DOHH2 (cell line): ENCODE measurements around the gene PGAP2.
"Not testable (repeated sequence)": the region's sequence is repeated elsewhere in the genome, so short reads cannot be mapped to it uniquely, and the experiment has no call there.

Experiments
- H3F3A ChIP-seq: fragments of 200-600 bp; sonication (generic), shearing (Covaris generic); 2 replicates; pipeline ENCODE4 v1.6.0; 2016; ENCODE audit warnings: antibody characterized with exemption, mild to moderate bottlenecking; ENCODE audit not compliant: control insufficient read depth, insufficient read depth
- H3K27ac ChIP-seq: fragments of 200-600 bp; sonication (generic); 2 replicates; pipeline ENCODE4 v1.5.1; 2014; ENCODE audit warnings: low read depth, mild to moderate bottlenecking, low read length, moderate library complexity
- H3K27me3 ChIP-seq: fragments of 200-600 bp; sonication (generic); 2 replicates; pipeline ENCODE4 v1.6.1; 2014; ENCODE audit warnings: mild to moderate bottlenecking, low read length, mixed read lengths; ENCODE audit not compliant: control insufficient read depth
- H3K36me3 ChIP-seq: fragments of 200-600 bp; sonication (generic); 2 replicates; pipeline ENCODE4 v1.6.1; 2014; ENCODE audit warnings: mild to moderate bottlenecking, low read length, moderate library complexity, mixed read lengths; ENCODE audit not compliant: control insufficient read depth
- H3K4me1 ChIP-seq: fragments of 200-600 bp; sonication (generic); 2 replicates; pipeline ENCODE4 v1.6.1; 2014; ENCODE audit warnings: mild to moderate bottlenecking, low read length, mixed read lengths; ENCODE audit not compliant: control insufficient read depth
- H3K4me2 ChIP-seq: fragments of 200-600 bp; sonication (generic); 2 replicates; pipeline ENCODE4 v1.6.0; 2014; ENCODE audit warnings: mild to moderate bottlenecking, low read length, moderate library complexity
- H3K4me3 ChIP-seq: fragments of 200-600 bp; sonication (generic); 2 replicates; pipeline ENCODE4 v1.5.1; 2014; ENCODE audit warnings: mild to moderate bottlenecking, low read length, mixed read lengths
- H3K79me2 ChIP-seq: fragments of 200-600 bp; sonication (generic); 2 replicates; pipeline ENCODE4 v1.6.1; 2014; ENCODE audit warnings: mild to moderate bottlenecking, low read length, mixed read lengths; ENCODE audit not compliant: control insufficient read depth
- H3K9me2 ChIP-seq: fragments of 200-600 bp; sonication (generic); replicated peaks from 2 replicates; pipeline ENCODE4 v1.6.1; 2014; ENCODE audit warnings: mild to moderate bottlenecking, low read length, mixed read lengths; ENCODE audit not compliant: control insufficient read depth
- H3K9me3 ChIP-seq: fragments of 200-600 bp; sonication (generic); 2 replicates; pipeline ENCODE4 v1.6.1; 2014; ENCODE audit warnings: antibody characterized with exemption, low read length, mixed read lengths; ENCODE audit not compliant: control insufficient read depth, insufficient read depth
- H4K20me1 ChIP-seq: fragments of 200-600 bp; sonication (generic); 2 replicates; pipeline ENCODE4 v1.6.0; 2014; ENCODE audit warnings: low read depth, mild to moderate bottlenecking, antibody characterized with exemption, low read length, moderate library complexity; ENCODE audit not compliant: control insufficient read depth, insufficient read depth
- EZH2phosphoT487 ChIP-seq: fragments of 200-600 bp; sonication (generic); IDR thresholded peaks from 2 replicates; pipeline ENCODE4 v1.6.1; 2017; ENCODE audit warnings: borderline replicate concordance, mild to moderate bottlenecking, antibody characterized with exemption, low read length, moderate library complexity, mixed read lengths
- TF ChIP-seq, protein P1 (sequence below): fragments of 200-600 bp; sonication (generic); IDR thresholded peaks from one replicate; pipeline ENCODE4 v1.5.1; 2014; ENCODE audit warnings: antibody characterized with exemption, mild to moderate bottlenecking, low read depth, low read length; ENCODE audit not compliant: poor library complexity, severe bottlenecking

Gene PGAP2

GRCh38 chr11:3807909-3808860 is at the start of gene PGAP2:
Gene PGAP2, plus strand, starts transcription at chr11:3808560. Its CDS starts 2,700 bp downstream, at chr11:3811260.
- H3K9me2 ChIP-seq: no peaks in the 10 kb centered on the region
- H3K79me2 ChIP-seq: no peaks in the 10 kb centered on the region
- H3F3A ChIP-seq: 0 out of 2 replicates have a peak, but pooled peaks cover 3% of the 10 kb centered on the region
- TF ChIP-seq EZH2phosphoT487: no peak
- TF ChIP-seq, protein P1, sequence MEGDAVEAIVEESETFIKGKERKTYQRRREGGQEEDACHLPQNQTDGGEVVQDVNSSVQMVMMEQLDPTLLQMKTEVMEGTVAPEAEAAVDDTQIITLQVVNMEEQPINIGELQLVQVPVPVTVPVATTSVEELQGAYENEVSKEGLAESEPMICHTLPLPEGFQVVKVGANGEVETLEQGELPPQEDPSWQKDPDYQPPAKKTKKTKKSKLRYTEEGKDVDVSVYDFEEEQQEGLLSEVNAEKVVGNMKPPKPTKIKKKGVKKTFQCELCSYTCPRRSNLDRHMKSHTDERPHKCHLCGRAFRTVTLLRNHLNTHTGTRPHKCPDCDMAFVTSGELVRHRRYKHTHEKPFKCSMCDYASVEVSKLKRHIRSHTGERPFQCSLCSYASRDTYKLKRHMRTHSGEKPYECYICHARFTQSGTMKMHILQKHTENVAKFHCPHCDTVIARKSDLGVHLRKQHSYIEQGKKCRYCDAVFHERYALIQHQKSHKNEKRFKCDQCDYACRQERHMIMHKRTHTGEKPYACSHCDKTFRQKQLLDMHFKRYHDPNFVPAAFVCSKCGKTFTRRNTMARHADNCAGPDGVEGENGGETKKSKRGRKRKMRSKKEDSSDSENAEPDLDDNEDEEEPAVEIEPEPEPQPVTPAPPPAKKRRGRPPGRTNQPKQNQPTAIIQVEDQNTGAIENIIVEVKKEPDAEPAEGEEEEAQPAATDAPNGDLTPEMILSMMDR: peak; percentile 87
- no peaks in the 10 kb centered on the region for H4K20me1 ChIP-seq
- H3K36me3 ChIP-seq: no peaks in the 10 kb centered on the region
- no peaks in the 10 kb centered on the region for H3K9me3 ChIP-seq
- H3K4me2 ChIP-seq: peak within 1 kb of the TSS; percentile 76
- no peaks in the 10 kb centered on the region for H3K27me3 ChIP-seq
- H3K4me1 ChIP-seq: peaks cover 14% of the 10 kb centered on the region
- 0 out of 2 replicates have a peak within 1 kb of the TSS, but pooled peaks have one; percentile 7 for H3K27ac ChIP-seq
- H3K4me3 ChIP-seq: peak within 1 kb of the TSS; percentile 79

DNA sequence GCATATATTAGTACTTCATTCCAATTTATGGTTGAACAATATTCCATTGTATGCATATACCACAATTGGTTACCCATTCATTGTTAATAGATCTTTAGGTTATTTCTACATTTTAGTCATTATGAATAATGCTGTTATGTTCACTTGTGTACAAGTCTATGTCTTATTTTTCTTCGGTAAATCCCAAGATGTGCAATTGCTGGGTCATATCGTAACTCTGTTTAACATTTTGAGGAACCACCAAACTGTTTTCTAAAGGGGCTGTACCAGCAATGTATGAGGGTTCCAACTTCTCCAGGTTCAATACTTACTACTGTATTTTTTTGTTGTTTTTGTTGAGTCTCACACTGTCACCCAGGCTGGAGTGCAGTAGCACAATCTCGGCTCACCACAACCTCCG is 44.1 kb upstream of the PGAP2 start:
- no peaks in the 10 kb centered on the region for H3K4me1 ChIP-seq
- no peak for TF ChIP-seq EZH2phosphoT487
- TF ChIP-seq, protein P1: no peak

DNA sequence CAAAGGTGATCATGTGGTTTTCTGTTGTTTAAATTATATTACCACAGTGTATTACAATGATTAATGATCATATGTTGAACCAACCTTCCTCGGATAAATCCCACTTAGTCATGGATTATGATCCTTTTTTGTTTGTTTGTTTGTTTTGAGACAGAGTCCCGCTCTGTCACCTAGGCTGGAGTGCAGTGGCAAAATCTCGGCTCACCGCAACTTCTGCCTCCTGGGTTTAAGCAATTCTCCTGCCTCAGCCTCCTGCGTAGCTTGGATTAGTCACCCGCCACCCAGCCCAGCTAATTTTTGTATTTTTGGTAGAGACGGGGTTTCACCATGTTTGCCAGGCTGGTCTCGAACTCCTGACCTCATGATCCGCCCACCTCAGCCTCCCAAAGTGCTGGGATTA is 41.5 kb upstream of the PGAP2 start:
- H3F3A ChIP-seq, H3K4me1 ChIP-seq, H3K9me3 ChIP-seq, H3K4me3 ChIP-seq, H3K9me2 ChIP-seq, H3K27me3 ChIP-seq, H3K79me2 ChIP-seq, H3K27ac ChIP-seq, H4K20me1 ChIP-seq, H3K4me2 ChIP-seq: not testable (repeated sequence)
- peaks cover 99% of the 10 kb centered on the region for H3K36me3 ChIP-seq

More for the DNA sequence above, 44.1 kb upstream of the PGAP2 start:
- Histone ChIP-seq H3K4me3 (no peak overlapping the region), H3F3A (0 out of 2 replicates have a peak, but pooled peaks cover 5% of the 10 kb centered on the region), H3K9me2 (no peaks in the 10 kb centered on the region), H3K36me3 (peaks cover 97% of the 10 kb centered on the region), H3K9me3 (no peaks in the 10 kb centered on the region), H3K79me2 (no peaks in the 10 kb centered on the region), H3K4me2 (no peak overlapping the region), H3K27ac (no peak overlapping the region), H4K20me1 (no peaks in the 10 kb centered on the region), H3K27me3 (no peaks in the 10 kb centered on the region)

GRCh38 chr11:3767536-3767935 is 40.8 kb upstream of the PGAP2 start:
- no peak overlapping the region for H3K27ac ChIP-seq
- H3K9me3 ChIP-seq: no peaks in the 10 kb centered on the region
- 0 out of 2 replicates have a peak, but pooled peaks cover 3% of the 10 kb centered on the region for H3K79me2 ChIP-seq
- no peaks in the 10 kb centered on the region for H4K20me1 ChIP-seq
- H3K4me3 ChIP-seq: no peak overlapping the region
- TF ChIP-seq EZH2phosphoT487: no peak
- TF ChIP-seq, protein P1: no peak
- H3K27me3 ChIP-seq: no peaks in the 10 kb centered on the region
- peaks cover 99% of the 10 kb centered on the region for H3K36me3 ChIP-seq
- no peaks in the 10 kb centered on the region for H3K9me2 ChIP-seq
- no peak overlapping the region for H3K4me2 ChIP-seq
- no peaks in the 10 kb centered on the region for H3F3A ChIP-seq
- no peaks in the 10 kb centered on the region for H3K4me1 ChIP-seq
